ENCODE data around the gene ADORA1. TPM values are rescaled to one million over a fixed set of nuclear protein-coding genes. Genes with fewer than 3 reads are reported as not detected.

The ADORA1 gene
- total and polyA plus RNA-seq, 2 of the 13 experiments (the other 11 are each of a cell fraction or from before 2014, with no cell fraction given): 0.11 TPM; not detected in 1

- no peaks in the 10 kb centered on the region for H3K9me3 ChIP-seq (ENCODE audit: low read length)
- no peak overlapping the region for H3K27ac ChIP-seq (ENCODE audit: extremely low read length, insufficient read depth, low read length)
- no TSS peak for BruUV-seq (replicated peaks)
- 0% methylated on average over 5 of the region's 5 CpGs for WGBS (ENCODE audit: low lambda C conversion rate)
- TF ChIP-seq DNMT1 (CRISPR knock-in tag; IDR thresholded peaks at IDR 0.05) (no peak), ZNF17 (CRISPR knock-in tag; IDR thresholded peaks at IDR 0.05) (no peak), CBFB (CRISPR knock-in tag; IDR thresholded peaks at IDR 0.05) (no peak)
- H3K27me3 ChIP-seq (ENCODE audit: control insufficient read depth in 1 of 2, insufficient read depth in 2 of 2, low read length in 2 of 2): peaks cover 2 to 13% of the 10 kb centered on the region in 2 experiments; a peak in 3 of 5 replicates
- ChIA-PET POLR2A (no interaction called here), CTCF (ENCODE audit: low intra/inter-chr PET ratio, low total read pairs) (no interaction called here)
- no peaks in the 10 kb centered on the region for H3K36me3 ChIP-seq (replicated peaks in 1 of 2; ENCODE audit: control insufficient read depth in 1 of 2, insufficient read depth in 2 of 2, low read length in 2 of 2)
- in situ Hi-C loops (cut with HindIII; ENCODE audit: extremely low pct_ligation_motif_present, low pct_unique_long_range_greater_than_20kb) (loop anchor here (5.0 kb wide), 1 partner anchor 56 kb away; no protein-coding TSS in a partner anchor), intact Hi-C loops (cut with micrococcal nuclease; ENCODE audit: unreplicated experiment) (no loop called here)
- FAIRE-seq (no peak), DNase-seq (ENCODE audit: low spot score) (no peak), ATAC-seq (no peak)
- H3K4me1 ChIP-seq (ENCODE audit: insufficient read depth, low read length): peaks cover 17% of the 10 kb centered on the region
- H3K4me2 ChIP-seq (ENCODE audit: low read depth, low read length): no peak overlapping the region
- no peak overlapping the region for H3K4me3 ChIP-seq (replicated peaks in 1 of 3; ENCODE audit: insufficient read depth in 1 of 3, low read depth in 2 of 3, low read length in 3 of 3)
- H3K79me2 ChIP-seq (ENCODE audit: insufficient read depth, low read length): no peaks in the 10 kb centered on the region
- H2AFZ ChIP-seq (ENCODE audit: low read length): no peak overlapping the region
- H3K9ac ChIP-seq (ENCODE audit: insufficient read depth, low read depth, low read length): no peak overlapping the region
- 0 out of 2 replicates have a peak, but pooled peaks cover 4% of the 10 kb centered on the region for H4K20me1 ChIP-seq (ENCODE audit: insufficient read depth, low read length)
Measured at GRCh38 chr1:203173566-203173965, 46.0 kb downstream of the ADORA1 start.

GRCh38 chr1:203174324-203174985 is 46.9 kb downstream of the ADORA1 start:
- no peak overlapping the region for H2AFZ ChIP-seq (ENCODE audit: low read length)
- H4K20me1 ChIP-seq (ENCODE audit: insufficient read depth, low read length): 0 out of 2 replicates have a peak, but pooled peaks cover 4% of the 10 kb centered on the region
- intact Hi-C loops (cut with micrococcal nuclease; ENCODE audit: unreplicated experiment): no loop called here
- no peak overlapping the region for H3K27ac ChIP-seq (ENCODE audit: extremely low read length, insufficient read depth, low read length)
- peaks cover 2 to 6% of the 10 kb centered on the region in 2 experiments; a peak in 3 of 5 replicates for H3K27me3 ChIP-seq (ENCODE audit: control insufficient read depth in 1 of 2, insufficient read depth in 2 of 2, low read length in 2 of 2)
- H3K79me2 ChIP-seq (ENCODE audit: insufficient read depth, low read length): no peaks in the 10 kb centered on the region
- in situ Hi-C loops (cut with HindIII; ENCODE audit: extremely low pct_ligation_motif_present, low pct_unique_long_range_greater_than_20kb): loop anchor here (5.0 kb wide), 1 partner anchor 57 kb away; no protein-coding TSS in a partner anchor
- ATAC-seq: no peak
- ChIA-PET POLR2A (no interaction called here), CTCF (ENCODE audit: low intra/inter-chr PET ratio, low total read pairs) (no interaction called here)
- 62% methylated on average over 4 of the region's 12 CpGs for WGBS (ENCODE audit: low lambda C conversion rate)
- TF ChIP-seq ZNF484 (CRISPR knock-in tag; IDR thresholded peaks at IDR 0.05; ENCODE audit: borderline replicate concordance, low read depth) (no peak), ZNF768 (CRISPR knock-in tag; IDR thresholded peaks at IDR 0.05) (peak; percentile 92), NBN (conservative IDR thresholded peaks at IDR 0.05) (no peak)
- no peak for DNase-seq (ENCODE audit: low spot score)
- no peaks in the 10 kb centered on the region for H3K36me3 ChIP-seq (replicated peaks in 1 of 2; ENCODE audit: control insufficient read depth in 1 of 2, insufficient read depth in 2 of 2, low read length in 2 of 2)
- H3K4me1 ChIP-seq (ENCODE audit: insufficient read depth, low read length): peaks cover 20% of the 10 kb centered on the region
- H3K9me3 ChIP-seq (ENCODE audit: low read length): no peaks in the 10 kb centered on the region
- H3K4me3 ChIP-seq (replicated peaks in 1 of 3; ENCODE audit: insufficient read depth in 1 of 3, low read depth in 2 of 3, low read length in 3 of 3): no peak overlapping the region
- no peak overlapping the region for H3K4me2 ChIP-seq (ENCODE audit: low read depth, low read length)
- no peak for FAIRE-seq
- no peak overlapping the region for H3K9ac ChIP-seq (ENCODE audit: insufficient read depth, low read depth, low read length)
- no TSS peak for BruUV-seq (replicated peaks)

Measured in HepG2 (cell line).